HG03097 (cell line): ENCODE measurements around the gene VPS54.
"Not testable (repeated sequence)": the region's sequence is repeated elsewhere in the genome, so short reads cannot be mapped to it uniquely, and the experiment has no call there.

Experiments
- ATAC-seq: cut with Tn5 transposase; IDR thresholded peaks from one replicate; pipeline ENCODE4 v1.9.1; 2021; ENCODE audit not compliant: unreplicated experiment, low FRiP score

VPS54 gene

GRCh38 chr2:63847571-63847970 is 171.7 kb downstream of the VPS54 start:
- not testable (repeated sequence) for ATAC-seq

GRCh38 chr2:63846487-63846886 is 172.7 kb downstream of the VPS54 start:
- ATAC-seq: no peak

DNA sequence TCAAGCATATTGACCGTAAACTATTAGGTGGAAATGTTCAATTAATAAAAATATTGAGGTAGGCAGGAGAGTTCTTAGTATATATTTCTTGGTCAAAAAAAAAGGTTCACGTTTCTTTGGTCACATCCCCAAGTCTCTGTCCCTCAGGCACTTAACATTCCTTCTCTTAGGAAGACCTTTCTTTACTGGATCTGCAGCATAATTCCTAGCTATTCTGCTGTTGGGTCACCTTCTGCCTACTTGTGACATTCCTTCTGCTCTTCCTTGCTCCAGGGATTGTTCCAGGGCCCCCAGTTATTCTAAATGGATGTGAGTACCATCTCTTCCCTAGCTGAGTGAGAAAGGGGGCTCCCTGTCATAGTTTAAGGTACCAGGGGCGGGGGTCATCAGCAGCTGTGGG is 173.4 kb downstream of the VPS54 start:
- no peak for ATAC-seq

DNA sequence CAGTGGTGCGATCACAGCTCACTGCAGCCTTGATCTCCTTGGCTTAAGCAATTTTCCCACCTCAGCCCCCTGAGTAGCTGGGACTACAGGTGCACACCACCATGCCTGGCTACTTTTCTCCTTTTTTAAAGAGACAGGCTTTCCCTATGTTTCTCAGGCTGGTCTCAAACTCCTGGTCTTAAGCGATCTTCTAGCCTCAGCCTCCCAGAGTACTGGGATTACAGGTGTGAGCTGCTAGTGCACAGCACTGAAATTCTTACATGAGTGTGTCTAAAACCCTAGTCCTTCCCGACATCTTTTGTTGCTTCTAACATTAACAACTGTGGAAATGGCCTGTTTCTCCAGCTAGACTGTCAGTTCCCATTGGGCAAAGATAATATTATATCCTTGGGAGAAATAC is 174.6 kb downstream of the VPS54 start:
- ATAC-seq: no peak

DNA sequence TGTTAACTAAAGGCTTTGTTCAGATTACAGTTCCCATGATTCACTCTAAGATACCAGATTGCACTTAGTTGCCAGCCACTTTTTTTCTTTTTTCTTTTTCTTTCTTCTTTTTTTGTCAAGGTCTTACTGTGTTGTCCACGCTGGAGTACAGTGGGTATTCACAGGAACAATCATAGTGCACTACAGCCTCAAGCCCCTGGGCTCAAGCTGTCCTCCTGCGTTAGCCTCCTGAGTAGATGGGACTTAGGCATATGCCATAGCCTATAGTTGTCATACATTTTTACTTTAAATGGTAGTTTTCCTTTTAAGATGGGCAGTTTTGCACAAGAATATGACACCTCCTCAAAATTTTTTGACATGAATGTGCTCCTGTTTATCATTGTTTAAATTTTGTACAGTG is 175.4 kb downstream of the VPS54 start:
- no peak for ATAC-seq

GRCh38 chr2:63843093-63843492 is 176.1 kb downstream of the VPS54 start:
- ATAC-seq: no peak

- ATAC-seq: no peak
Observed at GRCh38 chr2:63842149-63843061, 176.8 kb downstream of the VPS54 start.
